HFF-Myc (cell line): ENCODE results near the gene IL3.

Experiments used
- DNase-seq: peaks from one replicate; pipeline ENCODE4 v3.0.0-alpha.2; 2011; ENCODE audit warnings: low read depth; ENCODE audit errors: extremely low read depth
- H3K4me3 ChIP-seq: replicated peaks from 2 replicates; pipeline ENCODE4 v1.5.1; 2011; ENCODE audit warnings: low read depth, mild to moderate bottlenecking, control low read depth, low read length
- TF ChIP-seq, protein P1 (sequence below): IDR thresholded peaks from 2 replicates; pipeline ENCODE4 v1.5.1; 2012; ENCODE audit warnings: mild to moderate bottlenecking, low read depth, low read length, control low read depth; ENCODE audit errors: missing control alignments

Gene IL3

DNA sequence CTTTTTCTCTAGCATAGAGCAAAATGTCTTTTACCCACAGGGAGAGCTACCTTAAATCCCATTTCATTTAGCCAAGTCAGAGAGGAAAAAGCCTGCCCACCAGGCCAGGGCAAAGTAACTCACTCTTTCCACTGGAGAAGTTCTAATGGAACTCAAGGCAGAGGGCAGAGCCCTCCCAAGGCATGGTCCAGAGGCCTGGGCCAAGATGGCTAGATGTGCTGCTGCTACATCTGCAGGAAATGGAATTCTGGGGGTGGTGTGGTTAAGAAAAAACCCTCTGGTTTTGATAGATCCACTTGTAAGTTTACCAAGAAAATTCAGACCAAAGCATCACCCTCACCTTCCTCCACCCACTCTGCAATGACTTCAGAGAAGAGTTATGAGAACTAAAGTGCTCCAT is 50.5 kb downstream of the IL3 start:
- no peak overlapping the region for H3K4me3 ChIP-seq
- DNase-seq, result no peak
- TF ChIP-seq, protein P1, sequence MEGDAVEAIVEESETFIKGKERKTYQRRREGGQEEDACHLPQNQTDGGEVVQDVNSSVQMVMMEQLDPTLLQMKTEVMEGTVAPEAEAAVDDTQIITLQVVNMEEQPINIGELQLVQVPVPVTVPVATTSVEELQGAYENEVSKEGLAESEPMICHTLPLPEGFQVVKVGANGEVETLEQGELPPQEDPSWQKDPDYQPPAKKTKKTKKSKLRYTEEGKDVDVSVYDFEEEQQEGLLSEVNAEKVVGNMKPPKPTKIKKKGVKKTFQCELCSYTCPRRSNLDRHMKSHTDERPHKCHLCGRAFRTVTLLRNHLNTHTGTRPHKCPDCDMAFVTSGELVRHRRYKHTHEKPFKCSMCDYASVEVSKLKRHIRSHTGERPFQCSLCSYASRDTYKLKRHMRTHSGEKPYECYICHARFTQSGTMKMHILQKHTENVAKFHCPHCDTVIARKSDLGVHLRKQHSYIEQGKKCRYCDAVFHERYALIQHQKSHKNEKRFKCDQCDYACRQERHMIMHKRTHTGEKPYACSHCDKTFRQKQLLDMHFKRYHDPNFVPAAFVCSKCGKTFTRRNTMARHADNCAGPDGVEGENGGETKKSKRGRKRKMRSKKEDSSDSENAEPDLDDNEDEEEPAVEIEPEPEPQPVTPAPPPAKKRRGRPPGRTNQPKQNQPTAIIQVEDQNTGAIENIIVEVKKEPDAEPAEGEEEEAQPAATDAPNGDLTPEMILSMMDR, result no peak

DNA sequence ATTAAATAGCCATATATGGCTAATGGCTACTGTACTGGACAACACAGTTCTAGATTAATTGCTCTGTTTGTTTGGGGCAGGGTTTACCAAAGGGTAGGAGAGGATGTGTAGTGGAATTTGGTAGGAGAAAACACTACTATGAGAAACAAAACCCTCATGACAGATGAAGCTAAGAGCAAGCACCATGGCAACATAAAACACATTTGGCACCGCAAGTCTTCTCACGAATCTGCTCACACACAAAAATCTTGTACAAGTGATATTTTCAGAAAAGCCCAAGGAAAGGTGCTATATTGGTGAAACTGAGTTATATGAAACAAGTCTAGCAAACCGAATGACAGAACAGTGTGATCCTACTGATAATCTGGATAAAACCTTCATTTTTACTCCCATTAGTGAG is 51.7 kb downstream of the IL3 start:
- TF ChIP-seq, protein P1, result no peak
- H3K4me3 ChIP-seq, result no peak overlapping the region
- DNase-seq, result no peak
